ENCODE data around the gene FKBP8. TPM values are rescaled to one million over a fixed set of nuclear protein-coding genes. Genes with fewer than 3 reads are reported as not detected.

The FKBP8 gene
- total RNA-seq, 1 experiment from 2014 or later, result 487 TPM

- in situ Hi-C loops (cut with HindIII; ENCODE audit: low pct_unique_long_range_greater_than_20kb, low sequenced_read_pairs), result no loop called here
- no peak for DNase-seq (ENCODE audit: low read depth)
Observed at GRCh38 chr19:18507021-18507726, 36.2 kb downstream of the FKBP8 start.

- no peak for DNase-seq (ENCODE audit: low read depth)
- in situ Hi-C loops (cut with HindIII; ENCODE audit: low pct_unique_long_range_greater_than_20kb, low sequenced_read_pairs), result no loop called here
Observed at GRCh38 chr19:18506101-18506930, 37.1 kb downstream of the FKBP8 start.

GRCh38 chr19:18504886-18505610 is 38.3 kb downstream of the FKBP8 start:
- no peak for DNase-seq (ENCODE audit: low read depth)
- in situ Hi-C loops (cut with HindIII; ENCODE audit: low pct_unique_long_range_greater_than_20kb, low sequenced_read_pairs), result no loop called here

GRCh38 chr19:18503971-18504885 is 39.1 kb downstream of the FKBP8 start:
- peak; percentile 96 for DNase-seq (ENCODE audit: low read depth)
- in situ Hi-C loops (cut with HindIII; ENCODE audit: low pct_unique_long_range_greater_than_20kb, low sequenced_read_pairs), result no loop called here

- no peak for DNase-seq (ENCODE audit: low read depth)
Observed at GRCh38 chr19:18503337-18503970, 39.9 kb downstream of the FKBP8 start.

GRCh38 chr19:18502638-18503294 is 40.6 kb downstream of the FKBP8 start:
- in situ Hi-C loops (cut with HindIII; ENCODE audit: low pct_unique_long_range_greater_than_20kb, low sequenced_read_pairs), result no loop called here
- DNase-seq (ENCODE audit: low read depth), result no peak

More at GRCh38 chr19:18503337-18503970, 39.9 kb downstream of the FKBP8 start:
- in situ Hi-C loops (cut with HindIII; ENCODE audit: low pct_unique_long_range_greater_than_20kb, low sequenced_read_pairs), result no loop called here

GRCh38 chr19:18502246-18502637 is 41.1 kb downstream of the FKBP8 start:
- in situ Hi-C loops (cut with HindIII; ENCODE audit: low pct_unique_long_range_greater_than_20kb, low sequenced_read_pairs), result no loop called here
- no peak for DNase-seq (ENCODE audit: low read depth)

- in situ Hi-C loops (cut with HindIII; ENCODE audit: low pct_unique_long_range_greater_than_20kb, low sequenced_read_pairs), result no loop called here
- DNase-seq (ENCODE audit: low read depth), result no peak
Observed at GRCh38 chr19:18501832-18502231, 41.5 kb downstream of the FKBP8 start.

GRCh38 chr19:18501351-18501750 is 42.0 kb downstream of the FKBP8 start:
- in situ Hi-C loops (cut with HindIII; ENCODE audit: low pct_unique_long_range_greater_than_20kb, low sequenced_read_pairs), result no loop called here
- DNase-seq (ENCODE audit: low read depth), result no peak

GRCh38 chr19:18500799-18501198 is 42.6 kb downstream of the FKBP8 start:
- no peak for DNase-seq (ENCODE audit: low read depth)
- in situ Hi-C loops (cut with HindIII; ENCODE audit: low pct_unique_long_range_greater_than_20kb, low sequenced_read_pairs), result no loop called here

- DNase-seq (ENCODE audit: low read depth), result no peak
- in situ Hi-C loops (cut with HindIII; ENCODE audit: low pct_unique_long_range_greater_than_20kb, low sequenced_read_pairs), result no loop called here
Observed at GRCh38 chr19:18500376-18500775, 43.0 kb downstream of the FKBP8 start.

- no peak for DNase-seq (ENCODE audit: low read depth)
- in situ Hi-C loops (cut with HindIII; ENCODE audit: low pct_unique_long_range_greater_than_20kb, low sequenced_read_pairs), result no loop called here
Observed at GRCh38 chr19:18499055-18499775, 44.2 kb downstream of the FKBP8 start.

- in situ Hi-C loops (cut with HindIII; ENCODE audit: low pct_unique_long_range_greater_than_20kb, low sequenced_read_pairs), result no loop called here
- DNase-seq (ENCODE audit: low read depth), result no peak
Observed at GRCh38 chr19:18496980-18497256, 46.5 kb downstream of the FKBP8 start.

- in situ Hi-C loops (cut with HindIII; ENCODE audit: low pct_unique_long_range_greater_than_20kb, low sequenced_read_pairs), result no loop called here
- DNase-seq (ENCODE audit: low read depth), result peak; percentile 57
Observed at GRCh38 chr19:18496167-18496979, 47.0 kb downstream of the FKBP8 start.

- in situ Hi-C loops (cut with HindIII; ENCODE audit: low pct_unique_long_range_greater_than_20kb, low sequenced_read_pairs), result no loop called here
- no peak for DNase-seq (ENCODE audit: low read depth)
Observed at GRCh38 chr19:18495204-18495911, 48.0 kb downstream of the FKBP8 start.

- DNase-seq (ENCODE audit: low read depth), result no peak
Observed at GRCh38 chr19:18494267-18494607, 49.1 kb downstream of the FKBP8 start.

More at GRCh38 chr19:18494267-18494607, 49.1 kb downstream of the FKBP8 start:
- in situ Hi-C loops (cut with HindIII; ENCODE audit: low pct_unique_long_range_greater_than_20kb, low sequenced_read_pairs), result no loop called here

All from Caki2 (cell line).